Kidney epithelial cell (primary cell): Measurements from ENCODE around the gene MAP2K6. TPM values are rescaled to one million over a fixed set of nuclear protein-coding genes. Genes with fewer than 3 reads are reported as not detected.

Source experiments
- DNase-seq: peaks from one replicate; pipeline ENCODE4 v3.0.0-alpha.2; 2010; ENCODE audit warnings: low read depth
- H3K27me3 ChIP-seq: 2 replicates; pipeline ENCODE4 v1.6.0; 2011; ENCODE audit warnings: low read length; ENCODE audit not compliant: control insufficient read depth, insufficient read depth
- H3K36me3 ChIP-seq: 2 replicates; pipeline ENCODE4 v1.5.1; 2011; ENCODE audit warnings: low read length; ENCODE audit not compliant: control insufficient read depth, insufficient read depth
- H3K4me3 ChIP-seq: 2 replicates; pipeline ENCODE4 v1.5.1; 2011; ENCODE audit warnings: low read depth, mild to moderate bottlenecking, control low read depth, low read length
- CTCF ChIP-seq: IDR thresholded peaks from 2 replicates; pipeline ENCODE4 v1.5.1; 2011; ENCODE audit warnings: mild to moderate bottlenecking, moderate library complexity, low read length, control low read depth, inconsistent platforms; ENCODE audit not compliant: insufficient read depth, poor library complexity, severe bottlenecking
- total RNA-seq: library from RNA; depleted of rRNA; stranded (reverse); fragments of >200 nt; gene quantifications from 2 replicates; pipeline ENCODE4 v1.2.3, GENCODE V29; 2015

The MAP2K6 gene
- total RNA-seq, 1 donor from 2014 or later, result 2.2 TPM

- Histone ChIP-seq H3K27me3 (no peaks in the 10 kb centered on the region), H3K4me3 (no peak overlapping the region), H3K36me3 (no peaks in the 10 kb centered on the region)
- no peak for TF ChIP-seq CTCF
- DNase-seq, result no peak
Observed at GRCh38 chr17:69460963-69461922, 46.7 kb downstream of the MAP2K6 start.

- no peak for TF ChIP-seq CTCF
- H3K36me3 ChIP-seq, result no peaks in the 10 kb centered on the region
- H3K4me3 ChIP-seq, result no peak overlapping the region
- H3K27me3 ChIP-seq, result no peaks in the 10 kb centered on the region
- DNase-seq, result no peak
Observed at GRCh38 chr17:69461951-69462369, 47.5 kb downstream of the MAP2K6 start.

GRCh38 chr17:69462882-69463281 lies 48.4 kb downstream of the MAP2K6 start:
- H3K4me3 ChIP-seq, result no peak overlapping the region
- no peaks in the 10 kb centered on the region for H3K27me3 ChIP-seq
- no peak for TF ChIP-seq CTCF
- H3K36me3 ChIP-seq, result no peaks in the 10 kb centered on the region
- DNase-seq, result no peak

GRCh38 chr17:69466451-69466850 lies 52.0 kb downstream of the MAP2K6 start:
- no peak for DNase-seq
- no peaks in the 10 kb centered on the region for H3K27me3 ChIP-seq
- TF ChIP-seq CTCF, result no peak
- H3K36me3 ChIP-seq, result no peaks in the 10 kb centered on the region
- H3K4me3 ChIP-seq, result no peak overlapping the region

- Histone ChIP-seq H3K36me3 (no peaks in the 10 kb centered on the region), H3K4me3 (no peak overlapping the region), H3K27me3 (no peaks in the 10 kb centered on the region)
- peak; percentile 65 for DNase-seq
- no peak for TF ChIP-seq CTCF
Observed at GRCh38 chr17:69466905-69467667, 52.6 kb downstream of the MAP2K6 start.
